ENCODE data around the gene LAMA2. TPM values are rescaled to one million over a fixed set of nuclear protein-coding genes. Genes with fewer than 3 reads are reported as not detected.

The LAMA2 gene
- total RNA-seq, 1 experiment from 2014 or later, result 4.2 TPM

GRCh38 chr6:129342796-129343195 lies 459.9 kb downstream of the LAMA2 start:
- Histone ChIP-seq H3K9ac (ENCODE audit: extremely low read depth, insufficient read length, low read length) (no peak overlapping the region), H2BK15ac (ENCODE audit: low read depth, low read length) (no peak overlapping the region), H3K56ac (ENCODE audit: insufficient read length, low read depth, low read length) (no peak overlapping the region), H3K79me1 (ENCODE audit: insufficient read depth, low read depth, low read length, poor library complexity, severe bottlenecking) (no peaks in the 10 kb centered on the region), H3K23me2 (ENCODE audit: insufficient read length, low read depth, low read length, poor library complexity, severe bottlenecking) (no peaks in the 10 kb centered on the region), H3K4me2 (ENCODE audit: insufficient read depth, insufficient read length, low read length) (no peak overlapping the region), H3K9me3 (ENCODE audit: control insufficient read depth, low read depth, low read length) (no peaks in the 10 kb centered on the region), H3K23ac (ENCODE audit: insufficient read length, low read depth, low read length) (no peak overlapping the region), H2BK120ac (ENCODE audit: low read depth, low read length, poor library complexity, severe bottlenecking) (no peak overlapping the region), H4K5ac (ENCODE audit: insufficient read length, low read depth, low read length) (no peak overlapping the region), H2BK12ac (ENCODE audit: insufficient read length, low read depth, low read length) (no peak overlapping the region), H2AFZ (ENCODE audit: low read length) (no peak overlapping the region), H3K4me1 (ENCODE audit: insufficient read depth, low read length) (no peaks in the 10 kb centered on the region), H3K4ac (ENCODE audit: low read depth, low read length) (no peak overlapping the region), H3K79me2 (ENCODE audit: insufficient read depth, low read length) (no peaks in the 10 kb centered on the region), H4K20me1 (ENCODE audit: control insufficient read depth, insufficient read depth, insufficient read length) (no peaks in the 10 kb centered on the region), H4K8ac (replicated peaks; ENCODE audit: insufficient read length, low read depth, low read length) (no peak overlapping the region), H4K91ac (ENCODE audit: insufficient read length, low read depth, low read length) (no peak overlapping the region), H2BK5ac (ENCODE audit: insufficient read length, low read length) (no peak overlapping the region), H2BK20ac (ENCODE audit: low read depth, low read length, poor library complexity, severe bottlenecking) (no peak overlapping the region), H3K14ac (ENCODE audit: insufficient read depth, low read length) (no peak overlapping the region), H3K27me3 (ENCODE audit: insufficient read depth, low read length) (no peaks in the 10 kb centered on the region), H3K18ac (ENCODE audit: insufficient read length, low read depth, low read length) (no peak overlapping the region), H2AK5ac (ENCODE audit: insufficient read length, low read length) (no peak overlapping the region), H3T11ph (ENCODE audit: low read length) (no peak overlapping the region), H3K27ac (ENCODE audit: insufficient read length, low read depth, low read length) (no peak overlapping the region)
- TF ChIP-seq CTCF (conservative IDR thresholded peaks at IDR 0.05), result no peak
- no CpG with 5 or more reads among the region's 2 CpGs for WGBS (ENCODE audit: extremely low coverage, insufficient read length, low lambda C conversion rate)
- Mint-ChIP-seq H3K27ac (no peak overlapping the region), H3K27me3 (ENCODE audit: low read depth) (no peaks in the 10 kb centered on the region), H3K36me3 (ENCODE audit: insufficient read depth in 1 of 3, low read depth in 3 of 3) (peaks cover 0 to 10% (median 0%) of the 10 kb centered on the region in 3 experiments; a peak in 3 of 7 replicates), H3K4me1 (peaks cover 12 to 23% of the 10 kb centered on the region in 2 experiments), H3K4me3 (no peak overlapping the region), H3K9me3 (no peaks in the 10 kb centered on the region; a peak in 1 of 5 replicates)
- DNase-seq, result no peak
